ENCODE results near the gene MAFG. TPM values are rescaled to one million over a fixed set of nuclear protein-coding genes. Genes with fewer than 3 reads are reported as not detected.

Gene MAFG
- total and polyA plus RNA-seq, 2 of the 13 experiments (the other 11 are each of a cell fraction or from before 2014, with no cell fraction given), result 14.5 to 20.0 TPM

GRCh38 chr17:81959362-81960129, 32.0 kb upstream of the MAFG start (continued):
- TF ChIP-seq PHF5A (CRISPR knock-in tag; IDR thresholded peaks at IDR 0.05; ENCODE audit: low read depth, unreplicated experiment), result no peak
- TF ChIP-seq ZNF260 (CRISPR knock-in tag; IDR thresholded peaks at IDR 0.05; ENCODE audit: borderline replicate concordance, low read depth), result no peak
- no peak for TF ChIP-seq ZNF326 (CRISPR knock-in tag; IDR thresholded peaks at IDR 0.05; ENCODE audit: borderline replicate concordance)
- TF ChIP-seq CHD4 (IDR thresholded peaks at IDR 0.05; ENCODE audit: borderline replicate concordance, low read length), result no peak
- TF ChIP-seq, protein P1, sequence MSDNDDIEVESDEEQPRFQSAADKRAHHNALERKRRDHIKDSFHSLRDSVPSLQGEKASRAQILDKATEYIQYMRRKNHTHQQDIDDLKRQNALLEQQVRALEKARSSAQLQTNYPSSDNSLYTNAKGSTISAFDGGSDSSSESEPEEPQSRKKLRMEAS (IDR thresholded peaks at IDR 0.05), result peak; percentile 89
- 0 out of 2 replicates have a peak, but pooled peaks have one; percentile 34 for TF ChIP-seq DNMT1 (CRISPR knock-in tag; IDR thresholded peaks at IDR 0.05)
- TF ChIP-seq, protein P2, sequence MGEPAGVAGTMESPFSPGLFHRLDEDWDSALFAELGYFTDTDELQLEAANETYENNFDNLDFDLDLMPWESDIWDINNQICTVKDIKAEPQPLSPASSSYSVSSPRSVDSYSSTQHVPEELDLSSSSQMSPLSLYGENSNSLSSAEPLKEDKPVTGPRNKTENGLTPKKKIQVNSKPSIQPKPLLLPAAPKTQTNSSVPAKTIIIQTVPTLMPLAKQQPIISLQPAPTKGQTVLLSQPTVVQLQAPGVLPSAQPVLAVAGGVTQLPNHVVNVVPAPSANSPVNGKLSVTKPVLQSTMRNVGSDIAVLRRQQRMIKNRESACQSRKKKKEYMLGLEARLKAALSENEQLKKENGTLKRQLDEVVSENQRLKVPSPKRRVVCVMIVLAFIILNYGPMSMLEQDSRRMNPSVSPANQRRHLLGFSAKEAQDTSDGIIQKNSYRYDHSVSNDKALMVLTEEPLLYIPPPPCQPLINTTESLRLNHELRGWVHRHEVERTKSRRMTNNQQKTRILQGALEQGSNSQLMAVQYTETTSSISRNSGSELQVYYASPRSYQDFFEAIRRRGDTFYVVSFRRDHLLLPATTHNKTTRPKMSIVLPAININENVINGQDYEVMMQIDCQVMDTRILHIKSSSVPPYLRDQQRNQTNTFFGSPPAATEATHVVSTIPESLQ (CRISPR knock-in tag; conservative IDR thresholded peaks at IDR 0.05), result no peak
- TF ChIP-seq ZFP41 (CRISPR knock-in tag; IDR thresholded peaks at IDR 0.05; ENCODE audit: borderline replicate concordance), result no peak
- TF ChIP-seq MED8 (CRISPR knock-in tag; IDR thresholded peaks at IDR 0.05; ENCODE audit: insufficient replicate concordance), result no peak
- TF ChIP-seq CC2D1A (CRISPR knock-in tag; IDR thresholded peaks at IDR 0.05), result no peak
- no peak; the same call in 1 of the 2 replicates for TF ChIP-seq ZNF556 (CRISPR knock-in tag; IDR thresholded peaks at IDR 0.05; ENCODE audit: borderline replicate concordance)
- TF ChIP-seq, protein P3, sequence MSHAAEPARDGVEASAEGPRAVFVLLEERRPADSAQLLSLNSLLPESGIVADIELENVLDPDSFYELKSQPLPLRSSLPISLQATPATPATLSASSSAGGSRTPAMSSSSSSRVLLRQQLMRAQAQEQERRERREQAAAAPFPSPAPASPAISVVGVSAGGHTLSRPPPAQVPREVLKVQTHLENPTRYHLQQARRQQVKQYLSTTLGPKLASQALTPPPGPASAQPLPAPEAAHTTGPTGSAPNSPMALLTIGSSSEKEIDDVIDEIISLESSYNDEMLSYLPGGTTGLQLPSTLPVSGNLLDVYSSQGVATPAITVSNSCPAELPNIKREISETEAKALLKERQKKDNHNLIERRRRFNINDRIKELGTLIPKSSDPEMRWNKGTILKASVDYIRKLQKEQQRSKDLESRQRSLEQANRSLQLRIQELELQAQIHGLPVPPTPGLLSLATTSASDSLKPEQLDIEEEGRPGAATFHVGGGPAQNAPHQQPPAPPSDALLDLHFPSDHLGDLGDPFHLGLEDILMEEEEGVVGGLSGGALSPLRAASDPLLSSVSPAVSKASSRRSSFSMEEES (CRISPR knock-in tag; IDR thresholded peaks at IDR 0.05), result no peak
- peak; percentile 83 for TF ChIP-seq TOPORS (CRISPR knock-in tag; IDR thresholded peaks at IDR 0.05)
- TF ChIP-seq ZNF331 (CRISPR knock-in tag; IDR thresholded peaks at IDR 0.05), result peak; percentile 14; the same call in 1 of the 2 replicates
- 0 out of 2 replicates have a peak, but pooled peaks have one; percentile 6 for TF ChIP-seq TMF1 (CRISPR knock-in tag; IDR thresholded peaks at IDR 0.05; ENCODE audit: low read depth)
- no peak for TF ChIP-seq ZNF234 (CRISPR knock-in tag; conservative IDR thresholded peaks at IDR 0.05)
- peak; percentile 31; the same call in 1 of the 2 replicates for TF ChIP-seq KLF6 (CRISPR knock-in tag; IDR thresholded peaks at IDR 0.05)
- TF ChIP-seq ZMAT3 (CRISPR knock-in tag; conservative IDR thresholded peaks at IDR 0.05), result 0 out of 2 replicates have a peak, but pooled peaks have one; percentile 26
- TF ChIP-seq, protein P4, sequence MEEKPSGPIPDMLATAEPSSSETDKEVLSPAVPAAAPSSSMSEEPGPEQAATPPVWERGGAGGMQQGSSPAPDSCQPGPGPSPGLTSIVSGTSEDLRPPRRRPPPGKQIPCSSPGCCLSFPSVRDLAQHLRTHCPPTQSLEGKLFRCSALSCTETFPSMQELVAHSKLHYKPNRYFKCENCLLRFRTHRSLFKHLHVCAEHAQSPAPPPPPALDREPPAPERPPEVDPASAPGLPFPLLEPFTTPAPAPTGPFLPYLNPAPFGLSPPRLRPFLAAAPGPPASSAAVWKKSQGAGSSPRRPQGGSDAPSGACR (CRISPR knock-in tag; IDR thresholded peaks at IDR 0.05), result no peak; the same call in 1 of the 2 replicates
- peak; percentile 42 for TF ChIP-seq TAF15 (IDR thresholded peaks at IDR 0.05; ENCODE audit: low read depth, low read length, poor library complexity, severe bottlenecking)
- TF ChIP-seq, protein P5, sequence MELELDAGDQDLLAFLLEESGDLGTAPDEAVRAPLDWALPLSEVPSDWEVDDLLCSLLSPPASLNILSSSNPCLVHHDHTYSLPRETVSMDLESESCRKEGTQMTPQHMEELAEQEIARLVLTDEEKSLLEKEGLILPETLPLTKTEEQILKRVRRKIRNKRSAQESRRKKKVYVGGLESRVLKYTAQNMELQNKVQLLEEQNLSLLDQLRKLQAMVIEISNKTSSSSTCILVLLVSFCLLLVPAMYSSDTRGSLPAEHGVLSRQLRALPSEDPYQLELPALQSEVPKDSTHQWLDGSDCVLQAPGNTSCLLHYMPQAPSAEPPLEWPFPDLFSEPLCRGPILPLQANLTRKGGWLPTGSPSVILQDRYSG (CRISPR knock-in tag; IDR thresholded peaks at IDR 0.05), result 0 out of 2 replicates have a peak, but pooled peaks have one; percentile 18
- TF ChIP-seq ZFP1 (CRISPR knock-in tag; IDR thresholded peaks at IDR 0.05), result no peak
- TF ChIP-seq SMAD1 (CRISPR knock-in tag; IDR thresholded peaks at IDR 0.05; ENCODE audit: borderline replicate concordance, low read depth), result 0 out of 2 replicates have a peak, but pooled peaks have one; percentile 6
- TF ChIP-seq ZNF441 (CRISPR knock-in tag; IDR thresholded peaks at IDR 0.05; ENCODE audit: borderline replicate concordance), result 0 out of 2 replicates have a peak, but pooled peaks have one; percentile 87
- TF ChIP-seq MEIS1 (CRISPR knock-in tag; IDR thresholded peaks at IDR 0.05; ENCODE audit: borderline replicate concordance), result no peak

Measured in HepG2 (cell line).